HG03103 (cell line): ENCODE measurements around the gene PEG3.

ENCODE experiments used
- ATAC-seq: cut with Tn5 transposase; IDR thresholded peaks from one replicate; pipeline ENCODE4 v1.9.1; 2021; ENCODE audit warnings: low read depth; ENCODE audit not compliant: unreplicated experiment

PEG3 gene

GRCh38 chr19:56811480-56811879 is 29.0 kb downstream of the PEG3 start:
- ATAC-seq: no peak

GRCh38 chr19:56810260-56810659 is 30.3 kb downstream of the PEG3 start:
- no peak for ATAC-seq

- no peak for ATAC-seq
Observed at GRCh38 chr19:56808717-56809392, 31.7 kb downstream of the PEG3 start.

- ATAC-seq: no peak
Observed at GRCh38 chr19:56806639-56807038, 33.9 kb downstream of the PEG3 start.
